GM12801 (cell line): ENCODE results near the gene TDRD10.
A peak's percentile ranks its signal among the peaks of the same experiment; 100 is the strongest.

ENCODE experiments used
- TF ChIP-seq, protein P1 (sequence below): IDR thresholded peaks from one replicate; pipeline ENCODE4 v1.5.1; 2011; ENCODE audit warnings: control low read depth; ENCODE audit not compliant: insufficient read length; ENCODE audit errors: extremely low read depth

Gene TDRD10

DNA sequence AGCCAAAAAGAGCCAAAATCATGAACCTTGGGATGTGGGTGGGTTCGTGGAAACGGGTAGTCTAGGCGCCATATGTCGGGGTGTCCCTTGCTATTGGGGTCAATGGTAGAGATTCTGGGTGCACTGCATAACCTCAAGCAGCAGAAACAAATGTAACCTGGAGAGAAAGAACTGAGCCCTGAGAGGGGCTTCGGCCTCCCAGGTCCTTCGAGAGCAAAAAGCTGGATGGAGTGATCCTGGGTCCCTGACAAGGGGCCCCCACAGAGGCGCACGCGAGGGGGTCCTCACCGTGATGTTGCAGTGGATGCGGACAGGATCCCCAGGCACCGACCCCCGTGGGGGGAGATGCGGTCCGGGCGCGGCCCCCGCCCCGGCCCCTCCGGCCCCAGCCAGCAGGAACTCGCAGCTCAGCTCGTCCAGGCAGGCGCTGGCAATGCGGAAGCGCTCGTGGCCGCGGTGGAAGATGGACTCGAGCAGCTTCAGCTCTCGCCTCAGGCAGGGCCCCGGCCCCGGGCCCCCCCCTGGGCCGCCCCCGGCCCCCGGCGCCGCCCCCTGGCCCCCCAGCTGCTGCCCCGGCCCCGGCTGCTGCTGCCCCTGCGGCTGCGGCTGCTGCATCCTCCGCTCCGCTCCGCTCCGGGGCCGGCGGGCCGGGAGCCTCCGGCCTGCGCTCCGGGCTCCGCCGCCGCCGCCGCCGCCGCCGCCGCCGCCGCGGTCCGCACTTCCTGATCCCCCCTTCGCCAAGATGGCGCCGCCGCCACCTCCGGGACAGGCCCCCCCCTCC, 56.1 kb downstream of the TDRD10 start, which contains the start of gene UBE2Q1:
UBE2Q1 (minus strand) TSS at position 724 of the 781 bp plus-strand sequence; CDS start at position 615, 109 bp downstream.
- TF ChIP-seq, protein P1, sequence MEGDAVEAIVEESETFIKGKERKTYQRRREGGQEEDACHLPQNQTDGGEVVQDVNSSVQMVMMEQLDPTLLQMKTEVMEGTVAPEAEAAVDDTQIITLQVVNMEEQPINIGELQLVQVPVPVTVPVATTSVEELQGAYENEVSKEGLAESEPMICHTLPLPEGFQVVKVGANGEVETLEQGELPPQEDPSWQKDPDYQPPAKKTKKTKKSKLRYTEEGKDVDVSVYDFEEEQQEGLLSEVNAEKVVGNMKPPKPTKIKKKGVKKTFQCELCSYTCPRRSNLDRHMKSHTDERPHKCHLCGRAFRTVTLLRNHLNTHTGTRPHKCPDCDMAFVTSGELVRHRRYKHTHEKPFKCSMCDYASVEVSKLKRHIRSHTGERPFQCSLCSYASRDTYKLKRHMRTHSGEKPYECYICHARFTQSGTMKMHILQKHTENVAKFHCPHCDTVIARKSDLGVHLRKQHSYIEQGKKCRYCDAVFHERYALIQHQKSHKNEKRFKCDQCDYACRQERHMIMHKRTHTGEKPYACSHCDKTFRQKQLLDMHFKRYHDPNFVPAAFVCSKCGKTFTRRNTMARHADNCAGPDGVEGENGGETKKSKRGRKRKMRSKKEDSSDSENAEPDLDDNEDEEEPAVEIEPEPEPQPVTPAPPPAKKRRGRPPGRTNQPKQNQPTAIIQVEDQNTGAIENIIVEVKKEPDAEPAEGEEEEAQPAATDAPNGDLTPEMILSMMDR, result no peak

DNA sequence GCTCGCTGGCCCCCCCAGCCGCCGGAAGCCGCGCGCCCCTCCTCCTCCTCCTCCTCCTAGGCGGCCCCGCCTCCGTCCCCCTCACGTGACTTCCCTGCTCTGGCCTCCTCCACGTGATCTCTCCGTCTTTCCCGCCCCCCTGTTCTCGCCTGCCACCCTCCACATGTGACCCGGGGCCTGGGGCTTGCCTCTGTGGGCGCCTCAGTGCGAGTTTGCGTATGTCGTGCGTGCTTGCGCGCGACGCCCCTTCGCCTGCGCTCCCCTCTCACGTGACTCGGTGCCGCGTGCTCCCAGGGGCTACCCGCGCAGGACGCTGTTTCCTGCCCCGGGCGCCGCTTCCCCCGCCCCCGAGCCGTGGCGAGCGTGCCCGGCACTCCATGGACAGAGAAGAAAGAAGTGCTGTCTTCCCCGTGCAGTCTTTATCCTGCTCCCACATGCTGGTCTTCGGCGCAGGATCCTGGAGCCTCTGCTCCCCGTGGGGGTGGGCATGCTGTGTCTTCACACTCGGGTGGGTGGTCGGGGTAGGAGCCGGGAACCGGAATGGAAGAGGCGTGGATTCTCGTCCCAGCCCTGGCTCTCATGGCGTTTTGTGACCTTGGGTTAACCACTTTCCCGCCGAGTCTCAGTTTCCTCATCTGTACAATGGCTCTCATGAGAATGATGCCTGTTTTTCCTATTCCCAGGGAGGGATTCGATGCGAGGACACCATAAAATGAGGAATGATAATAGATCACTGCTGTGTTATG, 56.9 kb downstream of the TDRD10 start:
- TF ChIP-seq, protein P1, result no peak

DNA sequence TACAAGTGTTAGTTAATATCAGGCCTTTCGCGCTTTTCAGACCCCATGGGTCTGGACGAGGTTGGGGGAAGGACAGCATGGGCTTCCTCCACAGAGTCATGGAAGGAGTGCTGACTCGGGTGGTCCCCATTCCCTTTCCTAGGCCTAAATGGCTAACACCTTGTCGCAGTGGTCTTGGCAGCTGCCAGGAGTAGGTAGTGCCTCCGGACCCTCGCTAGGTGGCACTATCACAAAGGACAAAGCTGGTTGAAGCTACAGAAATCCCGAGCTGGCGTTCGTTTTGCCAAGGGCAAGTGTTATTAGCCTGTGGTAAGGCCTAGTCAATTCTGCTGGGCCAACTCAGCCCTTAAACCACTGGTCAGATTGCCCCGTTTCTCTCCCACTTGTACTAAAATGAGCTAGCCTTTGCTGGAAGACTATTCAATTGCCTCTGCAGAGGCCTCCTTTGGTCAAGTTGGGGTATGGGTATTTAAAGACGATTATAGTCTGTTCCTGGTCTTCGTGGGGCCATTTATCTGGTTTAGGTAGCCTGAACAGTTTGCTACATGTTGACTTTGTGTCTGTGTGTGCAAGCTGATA, 57.5 kb downstream of the TDRD10 start:
- TF ChIP-seq, protein P1, result peak; percentile 43

DNA sequence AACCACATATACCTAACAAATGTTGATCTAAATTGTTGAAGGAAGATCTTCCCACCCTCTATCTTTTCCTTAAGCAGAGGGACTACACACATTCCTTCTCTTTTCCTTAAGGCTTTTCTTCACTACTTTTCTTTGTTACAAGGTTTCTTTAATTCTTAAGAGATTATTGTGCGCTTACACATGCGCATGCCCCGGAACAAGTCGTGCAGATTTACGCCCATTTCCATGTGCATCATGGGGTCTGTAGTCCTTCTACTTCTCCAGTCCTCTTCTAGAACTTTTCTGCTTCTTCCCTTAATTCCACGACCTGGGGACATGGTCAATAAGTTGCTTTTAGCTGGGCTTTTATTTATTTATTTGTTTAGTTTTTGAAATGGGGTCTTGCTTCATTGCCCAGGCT, 63.9 kb downstream of the TDRD10 start:
- TF ChIP-seq, protein P1, result no peak

DNA sequence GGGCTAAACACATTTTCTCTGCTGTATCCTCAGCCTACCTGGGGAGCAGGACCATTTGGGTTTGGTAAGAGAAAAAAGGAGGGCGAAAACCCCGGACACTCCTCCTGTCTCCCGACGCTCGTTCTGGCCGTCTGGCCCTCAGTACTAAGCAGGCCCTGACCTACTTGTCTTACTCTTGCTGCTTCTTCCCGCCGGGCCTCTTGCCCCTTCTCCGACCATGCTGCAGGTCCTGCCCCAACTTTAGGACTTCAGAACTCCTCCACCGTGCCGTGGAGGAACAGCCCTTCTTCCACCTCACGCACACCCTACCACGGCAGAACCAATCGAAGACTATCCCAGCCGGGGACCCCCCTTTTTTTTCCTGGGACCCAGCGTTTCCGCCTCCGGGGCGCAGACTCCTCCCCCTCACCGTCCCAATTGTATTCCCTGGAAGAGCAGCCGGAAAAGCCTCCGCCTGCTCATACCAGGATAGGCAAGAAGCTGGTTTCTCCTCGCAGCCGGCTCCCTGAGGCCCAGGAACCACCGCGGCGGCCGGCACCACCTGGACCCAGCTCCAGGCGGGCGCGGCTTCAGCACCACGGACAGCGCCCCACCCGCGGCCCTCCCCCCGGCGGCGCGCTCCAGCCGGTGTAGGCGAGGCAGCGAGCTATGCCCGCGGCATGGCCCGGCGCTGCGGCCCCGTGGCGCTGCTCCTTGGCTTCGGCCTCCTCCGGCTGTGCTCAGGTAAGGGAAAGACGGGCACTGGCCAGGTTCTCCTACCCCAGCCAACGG, 65.6 kb downstream of the TDRD10 start, which contains the start of gene CHRNB2:
CHRNB2 (plus strand) TSS at position 393 of the 771 bp plus-strand sequence; CDS start at position 660, 267 bp downstream.
- TF ChIP-seq, protein P1, result no peak

DNA sequence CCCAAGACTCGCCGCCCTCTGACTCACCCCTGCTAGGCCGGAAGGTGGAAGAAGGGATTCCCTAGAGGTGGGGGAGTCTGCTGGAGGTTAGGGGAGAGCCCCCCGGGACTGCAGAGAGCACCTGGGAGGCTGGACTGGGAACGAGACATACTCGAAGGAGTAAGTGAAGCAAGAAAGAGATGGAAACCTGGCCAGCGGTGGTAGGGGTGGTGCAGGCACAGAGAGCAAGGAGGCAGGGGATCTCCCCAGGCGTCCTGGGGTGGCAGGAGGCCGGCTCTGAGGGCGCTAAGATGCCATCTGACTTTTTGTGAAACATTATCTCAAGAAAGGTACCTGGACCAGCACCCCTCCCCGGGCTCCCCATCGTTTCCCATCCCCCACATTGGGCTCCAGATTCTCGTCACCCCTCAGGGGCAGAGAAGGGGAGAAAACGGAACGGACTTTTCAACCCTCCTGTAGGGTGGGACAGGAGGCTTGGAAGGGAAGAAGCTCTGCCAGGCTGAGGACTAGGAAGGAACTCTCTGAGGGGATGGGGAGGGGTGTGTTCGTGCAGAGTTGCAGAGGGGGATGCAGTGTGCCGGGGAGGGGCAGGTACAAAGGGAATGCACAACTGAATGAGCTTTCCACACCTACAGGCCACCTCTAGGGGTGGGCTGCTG, 66.3 kb downstream of the TDRD10 start:
- TF ChIP-seq, protein P1, result no peak
